GM10266 (cell line): ENCODE measurements around the gene GPS1.

Source experiments
- DNase-seq: peaks from one replicate; pipeline ENCODE4 v3.0.0; 2012; ENCODE audit errors: extremely low spot score
- TF ChIP-seq, protein P1 (sequence below): IDR thresholded peaks from 2 replicates; pipeline ENCODE4 v1.5.1; 2012; ENCODE audit warnings: mild to moderate bottlenecking, low read depth; ENCODE audit not compliant: control insufficient read depth, insufficient read depth; ENCODE audit errors: missing control alignments

The GPS1 gene

GRCh38 chr17:82030470-82031302 lies 21.0 kb upstream of the GPS1 start:
- TF ChIP-seq, protein P1, sequence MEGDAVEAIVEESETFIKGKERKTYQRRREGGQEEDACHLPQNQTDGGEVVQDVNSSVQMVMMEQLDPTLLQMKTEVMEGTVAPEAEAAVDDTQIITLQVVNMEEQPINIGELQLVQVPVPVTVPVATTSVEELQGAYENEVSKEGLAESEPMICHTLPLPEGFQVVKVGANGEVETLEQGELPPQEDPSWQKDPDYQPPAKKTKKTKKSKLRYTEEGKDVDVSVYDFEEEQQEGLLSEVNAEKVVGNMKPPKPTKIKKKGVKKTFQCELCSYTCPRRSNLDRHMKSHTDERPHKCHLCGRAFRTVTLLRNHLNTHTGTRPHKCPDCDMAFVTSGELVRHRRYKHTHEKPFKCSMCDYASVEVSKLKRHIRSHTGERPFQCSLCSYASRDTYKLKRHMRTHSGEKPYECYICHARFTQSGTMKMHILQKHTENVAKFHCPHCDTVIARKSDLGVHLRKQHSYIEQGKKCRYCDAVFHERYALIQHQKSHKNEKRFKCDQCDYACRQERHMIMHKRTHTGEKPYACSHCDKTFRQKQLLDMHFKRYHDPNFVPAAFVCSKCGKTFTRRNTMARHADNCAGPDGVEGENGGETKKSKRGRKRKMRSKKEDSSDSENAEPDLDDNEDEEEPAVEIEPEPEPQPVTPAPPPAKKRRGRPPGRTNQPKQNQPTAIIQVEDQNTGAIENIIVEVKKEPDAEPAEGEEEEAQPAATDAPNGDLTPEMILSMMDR, result peak; percentile 98
- DNase-seq, result peak; percentile 93

DNA sequence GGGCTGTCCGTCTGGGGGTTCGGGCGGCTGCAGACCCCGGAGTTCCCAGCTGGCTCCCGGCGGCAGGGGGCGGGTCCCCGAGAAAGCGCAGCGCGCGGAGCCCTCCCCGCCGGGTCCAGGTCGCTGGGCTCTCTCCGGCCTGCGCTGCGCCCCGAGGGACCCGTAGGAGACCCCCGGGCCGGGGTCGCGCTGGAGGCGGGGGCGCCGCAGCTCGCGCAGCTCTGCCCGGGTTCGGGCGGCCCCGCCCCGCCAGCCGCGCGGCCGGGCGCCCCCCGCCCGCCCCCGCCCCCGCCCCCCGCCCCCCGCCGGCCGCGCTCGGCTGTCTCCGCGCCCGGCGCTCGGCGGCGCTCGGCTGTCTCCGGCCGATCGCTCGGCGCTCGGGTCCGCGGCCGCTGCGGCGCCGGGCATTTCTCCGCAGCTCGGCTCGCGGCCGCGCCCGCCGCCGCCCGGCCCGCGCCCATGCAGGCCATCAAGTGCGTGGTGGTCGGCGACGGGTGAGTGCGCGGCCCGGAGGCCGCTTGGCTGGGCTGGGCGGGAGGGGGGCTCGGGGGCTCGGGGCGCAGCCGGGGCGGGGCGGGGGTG lies 20.3 kb upstream of the GPS1 start, which contains the start of gene RAC3:
RAC3 (plus strand) TSS at position 376 of the 582 bp plus-strand sequence; CDS start at position 460, 84 bp downstream.
- DNase-seq, result peak; percentile 87
- TF ChIP-seq, protein P1, result no peak

DNA sequence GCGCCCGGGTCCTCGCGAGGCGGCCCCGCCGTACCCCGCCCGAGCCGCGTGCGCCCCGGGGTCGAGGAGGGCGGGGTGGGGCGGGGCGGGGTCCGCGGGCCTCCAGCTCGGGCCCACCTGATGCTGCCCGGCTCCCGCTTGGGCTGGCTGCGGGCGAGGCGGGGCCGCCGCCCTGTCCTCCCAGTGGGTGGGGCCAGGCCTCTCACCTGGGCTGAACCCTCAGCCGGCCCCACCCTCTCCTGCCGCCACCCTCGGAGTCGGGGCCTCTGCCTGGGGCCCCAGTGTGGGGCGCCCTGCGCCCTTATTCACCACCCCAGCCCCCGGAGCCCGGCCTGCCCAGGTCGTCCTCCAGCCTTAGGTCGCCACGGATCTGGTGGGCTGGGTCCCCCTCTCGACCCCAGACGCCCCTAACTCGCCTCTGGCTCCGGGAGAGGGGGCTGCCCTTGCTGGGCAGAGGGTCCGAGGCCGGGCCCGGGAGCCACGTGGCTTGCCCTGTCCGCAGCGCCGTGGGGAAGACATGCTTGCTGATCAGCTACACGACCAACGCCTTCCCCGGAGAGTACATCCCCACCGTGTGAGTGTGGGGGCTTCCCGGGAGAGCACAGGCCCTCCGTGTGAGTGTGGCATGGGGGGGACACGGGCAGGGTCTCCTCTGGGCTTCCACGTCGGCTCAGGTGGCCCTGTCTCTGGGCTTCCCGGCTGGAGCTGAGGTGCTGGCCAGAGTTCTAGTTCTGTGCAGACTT lies 19.6 kb upstream of the GPS1 start:
- TF ChIP-seq, protein P1, result no peak
- DNase-seq, result peak; percentile 82

GRCh38 chr17:82033359-82034085 lies 18.2 kb upstream of the GPS1 start:
- DNase-seq, result no peak

DNA sequence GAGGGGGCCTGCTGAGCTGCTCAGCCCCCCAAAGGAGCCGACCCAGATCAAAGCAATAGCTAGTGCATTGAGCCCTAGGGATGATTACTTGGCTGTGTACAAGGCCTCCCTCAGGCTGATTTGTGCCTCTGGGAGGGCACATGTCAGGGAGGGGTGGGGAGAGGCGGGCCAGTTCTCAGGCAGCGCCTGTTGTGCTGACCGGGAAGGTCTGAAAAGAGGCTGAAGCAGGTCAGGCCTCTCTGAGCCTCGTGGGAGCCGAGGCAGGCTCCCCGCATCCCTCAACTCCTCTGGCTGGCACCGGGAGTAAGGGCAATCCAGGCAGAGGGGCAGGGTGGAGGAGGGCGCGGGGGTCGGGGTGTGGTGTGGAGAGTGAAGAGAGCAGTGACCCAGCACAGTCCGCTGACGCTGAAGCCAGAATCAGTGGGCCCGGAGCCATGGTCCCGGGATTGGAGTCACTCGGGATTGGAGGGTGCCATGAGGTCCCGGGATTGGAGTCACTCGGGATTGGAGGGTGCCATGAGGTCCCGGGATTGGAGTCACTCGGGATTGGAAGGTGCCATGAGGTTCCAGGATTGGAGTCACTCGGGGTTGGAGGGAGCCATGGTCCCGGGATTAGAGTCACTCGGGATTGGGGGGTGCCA lies 17.2 kb upstream of the GPS1 start:
- TF ChIP-seq, protein P1, result no peak
- no peak for DNase-seq

More at GRCh38 chr17:82033359-82034085, 18.2 kb upstream of the GPS1 start:
- TF ChIP-seq, protein P1, result no peak

DNA sequence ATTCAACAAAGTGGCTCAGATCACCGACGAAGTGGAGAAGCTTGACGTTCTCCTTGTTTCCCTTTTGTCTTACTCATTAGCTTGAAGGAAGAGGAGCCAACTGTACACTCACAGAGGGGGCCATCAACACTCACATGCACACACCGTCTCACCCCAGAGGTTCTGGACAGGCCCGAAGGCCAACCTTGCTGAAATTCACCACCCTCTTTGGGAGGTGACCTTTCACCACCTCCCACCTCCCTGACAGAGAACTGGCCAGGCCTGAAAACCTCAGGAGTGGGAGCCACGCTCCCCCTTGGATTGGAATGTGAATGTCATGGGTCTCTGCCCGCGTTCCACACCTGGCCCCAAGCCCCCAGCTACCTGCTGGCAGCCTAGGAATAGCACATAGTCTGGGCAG lies 16.2 kb upstream of the GPS1 start:
- DNase-seq, result no peak
- TF ChIP-seq, protein P1, result no peak
